ENCODE data around the gene NYNRIN.

The NYNRIN gene

GRCh38 chr14:24404814-24405213, 6.0 kb downstream of the NYNRIN start:
- Histone ChIP-seq H3K36me3 (ENCODE audit: insufficient read depth, low read length) (no peaks in the 10 kb centered on the region), H3K27ac (ENCODE audit: low read depth, low read length, poor library complexity, severe bottlenecking) (no peak overlapping the region), H4K20me1 (ENCODE audit: insufficient read depth, low read length) (no peaks in the 10 kb centered on the region), H3K4me2 (ENCODE audit: low read length) (no peak overlapping the region), H2AFZ (ENCODE audit: low read length) (no peak overlapping the region), H3K79me2 (ENCODE audit: insufficient read depth, low read length) (no peaks in the 10 kb centered on the region), H3K9ac (ENCODE audit: low read length) (no peak overlapping the region), H3K9me2 (ENCODE audit: low read depth, low read length) (no peaks in the 10 kb centered on the region), H3K4me3 (ENCODE audit: low read depth, low read length, poor library complexity, severe bottlenecking) (no peak overlapping the region), H3F3A (ENCODE audit: insufficient read depth, low read length) (no peaks in the 10 kb centered on the region), H3K9me3 (ENCODE audit: low read length) (no peaks in the 10 kb centered on the region), H3K4me1 (ENCODE audit: insufficient read depth, low read length, severe bottlenecking) (peaks cover 25% of the 10 kb centered on the region), H3K27me3 (ENCODE audit: insufficient read depth, low read length) (no peaks in the 10 kb centered on the region)
- TF ChIP-seq CTCF (IDR thresholded peaks at IDR 0.05; ENCODE audit: low read length) = no peak
- TF ChIP-seq EZH2 (IDR thresholded peaks at IDR 0.05; ENCODE audit: borderline replicate concordance, low read length) = no peak

GRCh38 chr14:24406416-24406815, 7.6 kb downstream of the NYNRIN start:
- no peaks in the 10 kb centered on the region for H3K79me2 ChIP-seq (ENCODE audit: insufficient read depth, low read length)
- H3K27me3 ChIP-seq (ENCODE audit: insufficient read depth, low read length) = no peaks in the 10 kb centered on the region
- no peak overlapping the region for H3K9ac ChIP-seq (ENCODE audit: low read length)
- no peaks in the 10 kb centered on the region for H3K36me3 ChIP-seq (ENCODE audit: insufficient read depth, low read length)
- no peaks in the 10 kb centered on the region for H3F3A ChIP-seq (ENCODE audit: insufficient read depth, low read length)
- no peak overlapping the region for H2AFZ ChIP-seq (ENCODE audit: low read length)
- no peaks in the 10 kb centered on the region for H4K20me1 ChIP-seq (ENCODE audit: insufficient read depth, low read length)
- TF ChIP-seq CTCF (IDR thresholded peaks at IDR 0.05; ENCODE audit: low read length) (no peak), EZH2 (IDR thresholded peaks at IDR 0.05; ENCODE audit: borderline replicate concordance, low read length) (no peak)
- no peak overlapping the region for H3K4me2 ChIP-seq (ENCODE audit: low read length)
- H3K9me2 ChIP-seq (ENCODE audit: low read depth, low read length) = no peaks in the 10 kb centered on the region
- H3K27ac ChIP-seq (ENCODE audit: low read depth, low read length, poor library complexity, severe bottlenecking) = no peak overlapping the region
- peaks cover 28% of the 10 kb centered on the region for H3K4me1 ChIP-seq (ENCODE audit: insufficient read depth, low read length, severe bottlenecking)
- H3K9me3 ChIP-seq (ENCODE audit: low read length) = no peaks in the 10 kb centered on the region
- no peak overlapping the region for H3K4me3 ChIP-seq (ENCODE audit: low read depth, low read length, poor library complexity, severe bottlenecking)

GRCh38 chr14:24407608-24408325, 9.0 kb downstream of the NYNRIN start:
- no peak overlapping the region for H3K9ac ChIP-seq (ENCODE audit: low read length)
- peaks cover 28% of the 10 kb centered on the region for H3K4me1 ChIP-seq (ENCODE audit: insufficient read depth, low read length, severe bottlenecking)
- H3K4me3 ChIP-seq (ENCODE audit: low read depth, low read length, poor library complexity, severe bottlenecking) = no peak overlapping the region
- H3K36me3 ChIP-seq (ENCODE audit: insufficient read depth, low read length) = no peaks in the 10 kb centered on the region
- no peaks in the 10 kb centered on the region for H3K27me3 ChIP-seq (ENCODE audit: insufficient read depth, low read length)
- TF ChIP-seq CTCF (IDR thresholded peaks at IDR 0.05; ENCODE audit: low read length) = no peak
- TF ChIP-seq EZH2 (IDR thresholded peaks at IDR 0.05; ENCODE audit: borderline replicate concordance, low read length) = no peak
- no peaks in the 10 kb centered on the region for H4K20me1 ChIP-seq (ENCODE audit: insufficient read depth, low read length)
- H3K9me3 ChIP-seq (ENCODE audit: low read length) = no peaks in the 10 kb centered on the region
- no peaks in the 10 kb centered on the region for H3F3A ChIP-seq (ENCODE audit: insufficient read depth, low read length)
- H3K9me2 ChIP-seq (ENCODE audit: low read depth, low read length) = no peaks in the 10 kb centered on the region
- no peak overlapping the region for H3K27ac ChIP-seq (ENCODE audit: low read depth, low read length, poor library complexity, severe bottlenecking)
- H3K4me2 ChIP-seq (ENCODE audit: low read length) = no peak overlapping the region
- no peak overlapping the region for H2AFZ ChIP-seq (ENCODE audit: low read length)
- H3K79me2 ChIP-seq (ENCODE audit: insufficient read depth, low read length) = no peaks in the 10 kb centered on the region
